ENCODE data around the gene RITA1. TPM values are rescaled to one million over a fixed set of nuclear protein-coding genes. Genes with fewer than 3 reads are reported as not detected.
A peak's percentile ranks its signal among the peaks of the same experiment; 100 is the strongest.

The RITA1 gene
- total and polyA plus RNA-seq, 8 donors, result 4.1 to 19.2 (median 9.9) TPM

GRCh38 chr12:113173081-113173698, 12.3 kb upstream of the RITA1 start:
- Histone ChIP-seq H3K27ac (no peak overlapping the region), H3K4me3 (no peak overlapping the region), H3K27me3 (no peaks in the 10 kb centered on the region), H3K9me3 (peaks cover 0 to 4% (median 0%) of the 10 kb centered on the region in 4 donors), H3K36me3 (peaks cover 92 to 100% (median 100%) of the 10 kb centered on the region in 4 donors), H3K4me1 (peaks cover 0 to 3% (median 0%) of the 10 kb centered on the region in 4 donors)
- DNase-seq, result peak in 1 of 2 donors; percentile 26
- TF ChIP-seq CTCF (IDR thresholded peaks at IDR 0.05) (no peak), POLR2AphosphoS5 (IDR thresholded peaks at IDR 0.05) (no peak), POLR2A (IDR thresholded peaks at IDR 0.05) (no peak), EP300 (IDR thresholded peaks at IDR 0.05) (no peak)
- intact Hi-C loops (cut with DNase I; ENCODE audit: low total_unique reads), result loop anchor here (5.0 kb wide), 1 partner anchor 126 kb away; no protein-coding TSS in a partner anchor
- WGBS, 5 donors, result 83 to 94% (median 91%) methylated on average over 7 of the region's 7 CpGs

GRCh38 chr12:113174461-113175384, 10.8 kb upstream of the RITA1 start:
- Histone ChIP-seq H3K27ac (no peak overlapping the region), H3K4me1 (peaks cover 0 to 3% (median 0%) of the 10 kb centered on the region in 4 donors), H3K36me3 (peaks cover 90 to 100% (median 100%) of the 10 kb centered on the region in 4 donors), H3K4me3 (no peak overlapping the region), H3K27me3 (no peaks in the 10 kb centered on the region), H3K9me3 (peaks cover 0 to 4% (median 0%) of the 10 kb centered on the region in 4 donors)
- TF ChIP-seq POLR2A (IDR thresholded peaks at IDR 0.05), result no peak
- TF ChIP-seq POLR2AphosphoS5 (IDR thresholded peaks at IDR 0.05), result no peak
- TF ChIP-seq EP300 (IDR thresholded peaks at IDR 0.05), result no peak
- TF ChIP-seq CTCF (IDR thresholded peaks at IDR 0.05), result peak in 5 of 7 experiments; percentile 89 to 99 (median 98)
- intact Hi-C loops (cut with DNase I; ENCODE audit: low total_unique reads), result loop anchor here (5.0 kb wide), 1 partner anchor 127 kb away; no protein-coding TSS in a partner anchor
- peak; percentile 79 to 87 for DNase-seq
- WGBS, 5 donors, result 53 to 63% (median 59%) methylated on average over 16 to 32 of the region's 32 CpGs

GRCh38 chr12:113179023-113179422, 6.5 kb upstream of the RITA1 start:
- Histone ChIP-seq H3K9me3 (peaks cover 0 to 4% (median 0%) of the 10 kb centered on the region in 4 donors), H3K4me1 (peaks cover 5 to 27% (median 12%) of the 10 kb centered on the region in 4 donors), H3K27me3 (no peaks in the 10 kb centered on the region), H3K27ac (no peak overlapping the region), H3K4me3 (no peak overlapping the region), H3K36me3 (peaks cover 60 to 86% (median 74%) of the 10 kb centered on the region in 4 donors)
- 94 to 98% (median 95%) methylated on average over 10 to 14 of the region's 14 CpGs for WGBS, 5 donors
- no peak for DNase-seq
- TF ChIP-seq POLR2AphosphoS5 (IDR thresholded peaks at IDR 0.05) (no peak), POLR2A (IDR thresholded peaks at IDR 0.05) (no peak), EP300 (IDR thresholded peaks at IDR 0.05) (no peak), CTCF (IDR thresholded peaks at IDR 0.05) (no peak)
- intact Hi-C loops (cut with DNase I; ENCODE audit: low total_unique reads), result no loop called here

- WGBS, 5 donors, result 67 to 78% (median 70%) methylated on average over 4 of the region's 4 CpGs
- H3K4me3 ChIP-seq, result no peak overlapping the region
- H3K27me3 ChIP-seq, result no peaks in the 10 kb centered on the region
- H3K9me3 ChIP-seq, result peaks cover 0 to 4% (median 0%) of the 10 kb centered on the region in 4 donors
- TF ChIP-seq CTCF (IDR thresholded peaks at IDR 0.05) (no peak), EP300 (IDR thresholded peaks at IDR 0.05) (no peak), POLR2A (IDR thresholded peaks at IDR 0.05) (no peak)
- H3K4me1 ChIP-seq, result peaks cover 11 to 33% (median 15%) of the 10 kb centered on the region in 4 donors
- H3K27ac ChIP-seq, result no peak overlapping the region
- H3K36me3 ChIP-seq, result peaks cover 51 to 73% (median 61%) of the 10 kb centered on the region in 4 donors
- intact Hi-C loops (cut with DNase I; ENCODE audit: low total_unique reads), result no loop called here
- DNase-seq, result no peak
Measured at GRCh38 chr12:113180333-113180732, 5.2 kb upstream of the RITA1 start.
